ENCODE data around the gene MITF.

DNA sequence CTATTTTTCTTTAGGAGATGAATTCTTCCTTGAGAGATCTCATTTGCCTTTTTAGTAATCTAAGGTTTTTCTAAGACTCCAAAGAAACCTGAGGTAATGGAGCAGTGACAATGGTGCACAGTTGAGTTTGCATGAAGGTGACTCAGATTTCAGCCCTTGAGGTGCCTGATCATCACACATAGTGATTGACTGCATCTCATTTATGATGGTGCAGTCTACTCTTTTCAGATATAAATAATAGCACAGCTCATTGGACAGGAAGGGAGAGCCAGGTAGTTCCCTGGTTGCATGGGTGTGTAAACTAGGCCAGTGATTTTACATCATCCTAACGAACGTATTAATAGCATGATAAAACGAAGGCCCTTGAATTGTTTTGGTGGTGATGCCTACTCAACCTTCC, 174.2 kb downstream of the MITF start:
- TF ChIP-seq POLR2A (IDR thresholded peaks at IDR 0.05; ENCODE audit: low read length) (no peak), GATA1 (IDR thresholded peaks at IDR 0.05; ENCODE audit: low read depth, low read length) (no peak)
